Measurements from ENCODE around the gene SPN. TPM values are rescaled to one million over a fixed set of nuclear protein-coding genes. Genes with fewer than 3 reads are reported as not detected.

The SPN gene
- polyA plus RNA-seq, 1 donor from 2014 or later, result 11.0 TPM

Other genes starting within 250 kb of the SPN start
- 39.1 TPM for gene BOLA2, start 208.9 kb upstream of the SPN start, polyA plus RNA-seq
- gene SLX1B, start 208.7 kb upstream of the SPN start, polyA plus RNA-seq, result 14.5 TPM
- 6.7 TPM for gene SULT1A4, start 203.3 kb upstream of the SPN start, polyA plus RNA-seq
- gene NPIPB12, start 156.8 kb upstream of the SPN start, polyA plus RNA-seq, result 11.7 TPM
- not detected for gene QPRT, start 15.9 kb downstream of the SPN start, polyA plus RNA-seq
- gene C16orf54, start 82.7 kb downstream of the SPN start, polyA plus RNA-seq, result 50.6 TPM
- gene ZG16, start 115.0 kb downstream of the SPN start, polyA plus RNA-seq, result not detected
- gene KIF22, start 127.5 kb downstream of the SPN start, polyA plus RNA-seq, result 34.7 TPM
- gene MAZ, start 143.3 kb downstream of the SPN start, polyA plus RNA-seq, result 22.9 TPM
- not detected for gene PRRT2, start 148.9 kb downstream of the SPN start, polyA plus RNA-seq
- gene PAGR1, start 152.9 kb downstream of the SPN start, polyA plus RNA-seq, result 59.6 TPM
- 90.3 TPM for gene MVP, start 157.2 kb downstream of the SPN start, polyA plus RNA-seq
- gene CDIPT, start 200.0 kb downstream of the SPN start, polyA plus RNA-seq, result 73.8 TPM
- not detected for gene SEZ6L2, start 236.3 kb downstream of the SPN start, polyA plus RNA-seq
- not detected for gene ASPHD1, start 237.2 kb downstream of the SPN start, polyA plus RNA-seq